HepG2 (cell line): ENCODE measurements around the gene ATRIP. TPM values are rescaled to one million over a fixed set of nuclear protein-coding genes. Genes with fewer than 3 reads are reported as not detected.

Experiments used
- DR1 ChIP-seq: sonication (generic); formaldehyde crosslinking; IDR thresholded peaks from 2 replicates; pipeline ENCODE4 v1.8.0; 2021; ENCODE audit warnings: mild to moderate bottlenecking, missing genetic modification reagents, inconsistent platforms
- MXI1 ChIP-seq: IDR thresholded peaks from 3 replicates; pipeline ENCODE4 v1.6.1; 2012; ENCODE audit warnings: low read depth, low read length, inconsistent platforms, borderline replicate concordance
- NCOA2 ChIP-seq: sonication (generic); formaldehyde crosslinking; IDR thresholded peaks from 2 replicates; pipeline ENCODE4 v1.8.0; 2022; ENCODE audit warnings: inconsistent platforms
- NCOA5 ChIP-seq: sonication (generic); formaldehyde crosslinking; IDR thresholded peaks from 2 replicates; pipeline ENCODE4 v1.4.0; 2020; ENCODE audit warnings: missing genetic modification reagents
- PTBP1 ChIP-seq: fragments of 200-400 bp; formaldehyde crosslinking; IDR thresholded peaks from 2 replicates; pipeline ENCODE4 v1.6.1; 2018; ENCODE audit warnings: low read length, low read depth; ENCODE audit not compliant: poor library complexity, severe bottlenecking
- RARA ChIP-seq: IDR thresholded peaks from 2 replicates; pipeline ENCODE4 v1.6.1; 2016; ENCODE audit warnings: missing genetic modification reagents, missing compliant biosample characterization
- SP1 ChIP-seq, 2 experiments: fragments of 450-650 bp in 1 of 2; sonication (generic) in 1 of 2; formaldehyde crosslinking in 1 of 2; IDR thresholded peaks; 2 replicates each; pipeline versions ENCODE4 v1.4.0 to v1.6.1; 2016 to 2020; ENCODE audit warnings: missing genetic modification reagents in 1 of 2
- ZBTB7B ChIP-seq: sonication (generic); formaldehyde crosslinking; IDR thresholded peaks from 2 replicates; pipeline ENCODE4 v1.4.0; 2020; ENCODE audit warnings: missing genetic modification reagents
- ZNF12 ChIP-seq: sonication (generic); formaldehyde crosslinking; IDR thresholded peaks from 2 replicates; pipeline ENCODE4 v1.5.0; 2020; ENCODE audit warnings: missing genetic modification reagents
- ZNF607 ChIP-seq: sonication (generic); formaldehyde crosslinking; IDR thresholded peaks from 2 replicates; pipeline ENCODE4 v1.5.1; 2020; ENCODE audit warnings: missing genetic modification reagents, mild to moderate bottlenecking, borderline replicate concordance
- ZNF670 ChIP-seq: sonication (generic); formaldehyde crosslinking; IDR thresholded peaks from 2 replicates; pipeline ENCODE4 v1.8.0; 2022; ENCODE audit warnings: mild to moderate bottlenecking, missing genetic modification reagents, borderline replicate concordance
- ZNF781 ChIP-seq: sonication (generic); formaldehyde crosslinking; IDR thresholded peaks from 2 replicates; pipeline ENCODE4 v1.5.1; 2020; ENCODE audit warnings: borderline replicate concordance, mild to moderate bottlenecking, missing genetic modification reagents; ENCODE audit errors: not compliant biosample characterization
- polyA plus RNA-seq, 8 experiments: library from polyadenylated mRNA; depleted of rRNA in 3 of 8; stranded (reverse) in 7 of 8; unstranded in 1 of 8; fragments of >200 nt; fragmentation: Illumina TruSeq in 4 of 8; extraction: Trizol in 4 of 8; gene quantifications; 2 replicates each; pipeline versions ENCODE4 v1.2.1 to v1.2.3, GENCODE V29; 2011 to 2016; ENCODE audit warnings: low read depth in 4 of 8, missing spikeins in 1 of 8, mixed read lengths in 1 of 8; ENCODE audit not compliant: insufficient read depth in 1 of 8
- total RNA-seq, 5 experiments: library from RNA; depleted of rRNA; stranded (reverse); fragments of >200 nt; fragmentation: Illumina TruSeq; extraction: Trizol; gene quantifications; 2 replicates each; pipeline ENCODE4 v1.2.3, GENCODE V29; 2016; ENCODE audit warnings: low read depth in 1 of 5
- TF ChIP-seq, protein P1 (sequence below): sonication (generic); formaldehyde crosslinking; IDR thresholded peaks from 2 replicates; pipeline ENCODE4 v1.4.0; 2020; ENCODE audit warnings: missing genetic modification reagents
- TF ChIP-seq, protein P2 (sequence below): sonication (generic); formaldehyde crosslinking; IDR thresholded peaks from 2 replicates; pipeline ENCODE4 v1.4.0; 2020; ENCODE audit warnings: missing genetic modification reagents, borderline replicate concordance
- TF ChIP-seq, protein P3 (sequence below): sonication (generic); formaldehyde crosslinking; IDR thresholded peaks from 2 replicates; pipeline ENCODE4 v1.4.0; 2020; ENCODE audit warnings: missing genetic modification reagents, mild to moderate bottlenecking, borderline replicate concordance
- TF ChIP-seq, protein P4 (sequence below): sonication (generic); formaldehyde crosslinking; conservative IDR thresholded peaks from 2 replicates; pipeline ENCODE4 v1.8.0; 2022; ENCODE audit warnings: mild to moderate bottlenecking, moderate library complexity, missing genetic modification reagents
- TF ChIP-seq, protein P5 (sequence below): sonication (generic); formaldehyde crosslinking; conservative IDR thresholded peaks from 2 replicates; pipeline ENCODE4 v1.5.0; 2020; ENCODE audit warnings: missing genetic modification reagents

ATRIP gene
- total and polyA plus RNA-seq, 2 of the 13 experiments (the other 11 are each of a cell fraction or from before 2014, with no cell fraction given): 5.1 to 12.5 TPM

DNA sequence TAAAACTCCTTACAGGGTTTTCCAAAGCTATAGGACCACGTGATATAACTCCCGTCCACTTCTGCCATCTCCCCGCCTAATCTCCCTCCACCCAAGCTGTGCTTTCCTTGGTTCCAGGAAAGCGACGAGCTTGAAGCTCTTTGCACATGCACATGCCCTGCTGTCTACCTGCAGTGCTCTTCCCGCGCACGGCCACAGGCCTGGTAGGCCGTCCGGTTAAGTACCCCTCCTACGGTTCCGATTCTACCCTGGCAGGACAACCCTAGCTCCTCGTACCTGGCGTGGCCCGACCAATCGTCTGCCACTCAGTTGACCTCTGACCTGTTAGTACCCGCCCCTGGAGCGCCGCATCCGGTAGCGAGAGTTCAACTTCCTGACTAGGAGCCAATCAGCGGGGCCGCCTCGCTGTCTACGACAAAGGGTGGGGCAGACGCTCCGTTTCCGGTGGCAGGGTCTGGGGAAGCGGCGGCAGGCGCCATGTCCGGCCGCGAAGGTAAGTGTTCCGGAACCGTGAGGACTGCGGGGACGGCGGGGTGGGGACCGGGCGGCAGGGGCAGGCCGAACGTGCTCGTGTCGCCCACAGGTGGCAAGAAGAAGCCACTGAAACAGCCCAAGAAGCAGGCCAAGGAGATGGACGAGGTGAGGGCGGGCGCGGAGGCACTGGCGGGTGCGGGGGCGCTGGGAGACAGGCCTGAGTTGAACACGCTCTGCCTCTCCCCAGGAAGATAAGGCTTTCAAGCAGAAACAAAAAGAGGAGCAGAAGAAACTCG lies 6.5 kb upstream of the ATRIP start, which contains the start of the genes CCDC51 and TMA7 (continued):
- TF ChIP-seq, protein P1, sequence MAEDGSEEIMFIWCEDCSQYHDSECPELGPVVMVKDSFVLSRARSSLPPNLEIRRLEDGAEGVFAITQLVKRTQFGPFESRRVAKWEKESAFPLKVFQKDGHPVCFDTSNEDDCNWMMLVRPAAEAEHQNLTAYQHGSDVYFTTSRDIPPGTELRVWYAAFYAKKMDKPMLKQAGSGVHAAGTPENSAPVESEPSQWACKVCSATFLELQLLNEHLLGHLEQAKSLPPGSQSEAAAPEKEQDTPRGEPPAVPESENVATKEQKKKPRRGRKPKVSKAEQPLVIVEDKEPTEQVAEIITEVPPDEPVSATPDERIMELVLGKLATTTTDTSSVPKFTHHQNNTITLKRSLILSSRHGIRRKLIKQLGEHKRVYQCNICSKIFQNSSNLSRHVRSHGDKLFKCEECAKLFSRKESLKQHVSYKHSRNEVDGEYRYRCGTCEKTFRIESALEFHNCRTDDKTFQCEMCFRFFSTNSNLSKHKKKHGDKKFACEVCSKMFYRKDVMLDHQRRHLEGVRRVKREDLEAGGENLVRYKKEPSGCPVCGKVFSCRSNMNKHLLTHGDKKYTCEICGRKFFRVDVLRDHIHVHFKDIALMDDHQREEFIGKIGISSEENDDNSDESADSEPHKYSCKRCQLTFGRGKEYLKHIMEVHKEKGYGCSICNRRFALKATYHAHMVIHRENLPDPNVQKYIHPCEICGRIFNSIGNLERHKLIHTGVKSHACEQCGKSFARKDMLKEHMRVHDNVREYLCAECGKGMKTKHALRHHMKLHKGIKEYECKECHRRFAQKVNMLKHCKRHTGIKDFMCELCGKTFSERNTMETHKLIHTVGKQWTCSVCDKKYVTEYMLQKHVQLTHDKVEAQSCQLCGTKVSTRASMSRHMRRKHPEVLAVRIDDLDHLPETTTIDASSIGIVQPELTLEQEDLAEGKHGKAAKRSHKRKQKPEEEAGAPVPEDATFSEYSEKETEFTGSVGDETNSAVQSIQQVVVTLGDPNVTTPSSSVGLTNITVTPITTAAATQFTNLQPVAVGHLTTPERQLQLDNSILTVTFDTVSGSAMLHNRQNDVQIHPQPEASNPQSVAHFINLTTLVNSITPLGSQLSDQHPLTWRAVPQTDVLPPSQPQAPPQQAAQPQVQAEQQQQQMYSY (CRISPR knock-in tag): peak; percentile 55; the same call in 1 of the 2 replicates
- no peak for TF ChIP-seq PTBP1
- TF ChIP-seq, protein P2, sequence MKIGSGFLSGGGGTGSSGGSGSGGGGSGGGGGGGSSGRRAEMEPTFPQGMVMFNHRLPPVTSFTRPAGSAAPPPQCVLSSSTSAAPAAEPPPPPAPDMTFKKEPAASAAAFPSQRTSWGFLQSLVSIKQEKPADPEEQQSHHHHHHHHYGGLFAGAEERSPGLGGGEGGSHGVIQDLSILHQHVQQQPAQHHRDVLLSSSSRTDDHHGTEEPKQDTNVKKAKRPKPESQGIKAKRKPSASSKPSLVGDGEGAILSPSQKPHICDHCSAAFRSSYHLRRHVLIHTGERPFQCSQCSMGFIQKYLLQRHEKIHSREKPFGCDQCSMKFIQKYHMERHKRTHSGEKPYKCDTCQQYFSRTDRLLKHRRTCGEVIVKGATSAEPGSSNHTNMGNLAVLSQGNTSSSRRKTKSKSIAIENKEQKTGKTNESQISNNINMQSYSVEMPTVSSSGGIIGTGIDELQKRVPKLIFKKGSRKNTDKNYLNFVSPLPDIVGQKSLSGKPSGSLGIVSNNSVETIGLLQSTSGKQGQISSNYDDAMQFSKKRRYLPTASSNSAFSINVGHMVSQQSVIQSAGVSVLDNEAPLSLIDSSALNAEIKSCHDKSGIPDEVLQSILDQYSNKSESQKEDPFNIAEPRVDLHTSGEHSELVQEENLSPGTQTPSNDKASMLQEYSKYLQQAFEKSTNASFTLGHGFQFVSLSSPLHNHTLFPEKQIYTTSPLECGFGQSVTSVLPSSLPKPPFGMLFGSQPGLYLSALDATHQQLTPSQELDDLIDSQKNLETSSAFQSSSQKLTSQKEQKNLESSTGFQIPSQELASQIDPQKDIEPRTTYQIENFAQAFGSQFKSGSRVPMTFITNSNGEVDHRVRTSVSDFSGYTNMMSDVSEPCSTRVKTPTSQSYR (CRISPR knock-in tag): no peak
- TF ChIP-seq ZNF12 (CRISPR knock-in tag): no peak
- peak; percentile 88 for TF ChIP-seq ZNF607
- peak; percentile 31; the same call in 1 of the 2 replicates for TF ChIP-seq ZBTB7B
- peak; percentile 45; the same call in 1 of the 3 replicates for TF ChIP-seq MXI1
- TF ChIP-seq RARA: 0 out of 2 replicates have a peak, but pooled peaks have one; percentile 20
- TF ChIP-seq, protein P3, sequence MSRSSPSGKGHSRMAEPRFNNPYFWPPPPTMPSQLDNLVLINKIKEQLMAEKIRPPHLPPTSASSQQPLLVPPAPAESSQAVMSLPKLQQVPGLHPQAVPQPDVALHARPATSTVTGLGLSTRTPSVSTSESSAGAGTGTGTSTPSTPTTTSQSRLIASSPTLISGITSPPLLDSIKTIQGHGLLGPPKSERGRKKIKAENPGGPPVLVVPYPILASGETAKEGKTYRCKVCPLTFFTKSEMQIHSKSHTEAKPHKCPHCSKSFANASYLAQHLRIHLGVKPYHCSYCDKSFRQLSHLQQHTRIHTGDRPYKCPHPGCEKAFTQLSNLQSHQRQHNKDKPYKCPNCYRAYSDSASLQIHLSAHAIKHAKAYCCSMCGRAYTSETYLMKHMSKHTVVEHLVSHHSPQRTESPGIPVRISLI (CRISPR knock-in tag): peak; percentile 21; the same call in 1 of the 2 replicates
- TF ChIP-seq, protein P4, sequence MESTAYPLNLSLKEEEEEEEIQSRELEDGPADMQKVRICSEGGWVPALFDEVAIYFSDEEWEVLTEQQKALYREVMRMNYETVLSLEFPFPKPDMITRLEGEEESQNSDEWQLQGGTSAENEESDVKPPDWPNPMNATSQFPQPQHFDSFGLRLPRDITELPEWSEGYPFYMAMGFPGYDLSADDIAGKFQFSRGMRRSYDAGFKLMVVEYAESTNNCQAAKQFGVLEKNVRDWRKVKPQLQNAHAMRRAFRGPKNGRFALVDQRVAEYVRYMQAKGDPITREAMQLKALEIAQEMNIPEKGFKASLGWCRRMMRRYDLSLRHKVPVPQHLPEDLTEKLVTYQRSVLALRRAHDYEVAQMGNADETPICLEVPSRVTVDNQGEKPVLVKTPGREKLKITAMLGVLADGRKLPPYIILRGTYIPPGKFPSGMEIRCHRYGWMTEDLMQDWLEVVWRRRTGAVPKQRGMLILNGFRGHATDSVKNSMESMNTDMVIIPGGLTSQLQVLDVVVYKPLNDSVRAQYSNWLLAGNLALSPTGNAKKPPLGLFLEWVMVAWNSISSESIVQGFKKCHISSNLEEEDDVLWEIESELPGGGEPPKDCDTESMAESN (CRISPR knock-in tag): peak; percentile 64
- peak; percentile 65 for TF ChIP-seq ZNF781
- TF ChIP-seq, protein P5, sequence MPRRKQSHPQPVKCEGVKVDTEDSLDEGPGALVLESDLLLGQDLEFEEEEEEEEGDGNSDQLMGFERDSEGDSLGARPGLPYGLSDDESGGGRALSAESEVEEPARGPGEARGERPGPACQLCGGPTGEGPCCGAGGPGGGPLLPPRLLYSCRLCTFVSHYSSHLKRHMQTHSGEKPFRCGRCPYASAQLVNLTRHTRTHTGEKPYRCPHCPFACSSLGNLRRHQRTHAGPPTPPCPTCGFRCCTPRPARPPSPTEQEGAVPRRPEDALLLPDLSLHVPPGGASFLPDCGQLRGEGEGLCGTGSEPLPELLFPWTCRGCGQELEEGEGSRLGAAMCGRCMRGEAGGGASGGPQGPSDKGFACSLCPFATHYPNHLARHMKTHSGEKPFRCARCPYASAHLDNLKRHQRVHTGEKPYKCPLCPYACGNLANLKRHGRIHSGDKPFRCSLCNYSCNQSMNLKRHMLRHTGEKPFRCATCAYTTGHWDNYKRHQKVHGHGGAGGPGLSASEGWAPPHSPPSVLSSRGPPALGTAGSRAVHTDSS (CRISPR knock-in tag): no peak
- TF ChIP-seq SP1 (IDR thresholded peaks at IDR 0.05): no peak
- TF ChIP-seq SP1 (CRISPR knock-in tag; IDR thresholded peaks at IDR 0.05): peak; percentile 69
- peak; percentile 47 for TF ChIP-seq NCOA2 (CRISPR knock-in tag)
- TF ChIP-seq NCOA5 (CRISPR knock-in tag): no peak
- peak; percentile 42; the same call in 1 of the 2 replicates for TF ChIP-seq ZNF670 (CRISPR knock-in tag)
- peak; percentile 87 for TF ChIP-seq DR1 (CRISPR knock-in tag)
